Skeletal muscle tissue (tissue), 4 donors: ENCODE measurements around the gene SH2D3A. TPM values are rescaled to one million over a fixed set of nuclear protein-coding genes. Genes with fewer than 3 reads are reported as not detected.
"Not testable (repeated sequence)": the region's sequence is repeated elsewhere in the genome, so short reads cannot be mapped to it uniquely, and the experiment has no call there.

Source experiments
- H3K27ac ChIP-seq: one replicate; pipeline ENCODE4 v1.7.0; 2013; ENCODE audit warnings: mild to moderate bottlenecking, low read depth, low read length, inconsistent platforms
- H3K27me3 ChIP-seq, 3 donors: one replicate each; pipeline ENCODE4 v1.7.0; 2013; ENCODE audit warnings: low read length in 3 of 3; ENCODE audit not compliant: control insufficient read depth in 3 of 3, insufficient read depth in 3 of 3
- H3K36me3 ChIP-seq, 3 donors: one replicate each; pipeline ENCODE4 v1.7.0; 2013; ENCODE audit warnings: low read length in 3 of 3; ENCODE audit not compliant: control insufficient read depth in 3 of 3, insufficient read depth in 3 of 3
- H3K4me1 ChIP-seq, 3 donors: one replicate each; pipeline ENCODE4 v1.7.0; 2013; ENCODE audit warnings: low read length in 3 of 3, mild to moderate bottlenecking in 3 of 3; ENCODE audit not compliant: control insufficient read depth in 3 of 3, insufficient read depth in 3 of 3
- H3K4me3 ChIP-seq, 3 donors: one replicate each; pipeline ENCODE4 v1.7.0; 2013; ENCODE audit warnings: low read length in 3 of 3
- H3K9ac ChIP-seq, 3 donors: one replicate each; pipeline ENCODE4 v1.7.0; 2013; ENCODE audit warnings: low read length in 3 of 3, mild to moderate bottlenecking in 3 of 3, moderate library complexity in 2 of 3, low read depth in 1 of 3
- H3K9me3 ChIP-seq, 3 donors: one replicate each; pipeline ENCODE4 v1.7.0; 2013; ENCODE audit warnings: low read length in 3 of 3; ENCODE audit not compliant: control insufficient read depth in 3 of 3
- total RNA-seq: library from RNA; depleted of rRNA; stranded (reverse); fragments of >200 nt; gene quantifications from one replicate; pipeline ENCODE4 v1.2.3, GENCODE V29; 2014
- donor health status: Osteomylitis.

SH2D3A gene
- total RNA-seq, 1 donor from 2014 or later, result not detected

DNA sequence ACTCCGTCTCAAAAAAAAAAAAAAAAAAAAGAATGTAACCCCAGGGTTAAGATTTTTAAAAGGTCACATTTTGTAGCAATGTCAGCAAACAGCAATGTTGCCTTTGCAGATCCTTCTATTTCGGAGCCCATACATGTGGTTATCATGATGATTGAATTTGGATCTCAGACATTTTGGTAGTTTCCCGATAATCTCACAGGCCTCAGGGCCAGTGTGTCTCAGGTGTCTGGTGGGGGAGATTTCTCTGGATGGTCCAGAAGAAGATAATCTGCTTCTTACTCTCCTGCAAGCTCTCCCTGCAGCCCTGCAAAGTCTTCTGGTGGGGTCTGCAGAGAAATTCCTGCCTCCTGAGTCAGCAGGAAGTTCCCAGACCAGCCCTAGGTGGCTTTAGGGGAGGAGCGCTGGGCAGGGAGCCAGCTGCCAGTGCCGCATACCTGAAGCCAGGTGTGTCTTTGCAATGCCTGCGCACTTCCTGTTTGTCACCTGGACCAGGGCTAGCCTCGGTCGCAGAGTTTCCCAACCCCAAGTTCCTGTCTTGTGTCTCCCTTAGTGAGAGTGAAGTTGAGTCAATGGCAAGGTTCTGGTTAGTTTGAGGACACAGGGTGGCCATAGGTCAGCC, 1.4 kb downstream of the SH2D3A start:
- Histone ChIP-seq H3K27me3 (peaks cover 21 to 42% (median 33%) of the 10 kb centered on the region in 3 donors), H3K27ac (no peak overlapping the region)

DNA sequence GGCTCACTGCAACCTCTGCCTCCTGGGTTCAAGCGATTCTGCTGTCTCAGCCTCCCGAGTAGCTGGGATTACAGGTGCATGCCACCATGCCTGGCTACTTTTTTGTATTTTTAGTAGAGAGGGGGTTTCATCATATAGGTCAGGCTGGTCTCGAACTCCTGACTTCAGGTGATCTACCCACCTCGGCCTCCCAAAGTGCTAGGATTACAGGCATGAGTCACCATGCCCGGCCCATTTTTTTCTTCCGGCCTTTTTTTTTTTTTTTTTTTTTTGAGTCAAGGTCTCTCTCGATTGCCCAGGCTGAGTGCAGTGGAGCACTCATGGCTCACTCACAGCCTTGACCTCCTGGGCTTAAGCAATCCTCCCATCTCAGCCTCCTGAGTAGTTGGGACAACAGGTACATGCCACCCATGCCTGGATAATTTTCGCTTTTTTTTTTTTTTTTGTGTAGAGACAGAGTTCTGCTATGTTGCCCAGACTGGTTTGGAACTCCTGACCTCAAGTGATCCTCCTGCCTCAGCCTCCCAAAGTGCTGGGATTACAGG, 4.9 kb downstream of the SH2D3A start:
- not testable (repeated sequence) for H3K36me3 ChIP-seq

More for the DNA sequence above, 1.4 kb downstream of the SH2D3A start:
- peaks cover 0 to 11% (median 9%) of the 10 kb centered on the region in 3 donors for H3K4me1 ChIP-seq
- H3K36me3 ChIP-seq, result no peaks in the 10 kb centered on the region
- no peak overlapping the region for H3K4me3 ChIP-seq
- no peak overlapping the region for H3K9ac ChIP-seq
- peaks cover 0 to 3% (median 0%) of the 10 kb centered on the region in 3 donors for H3K9me3 ChIP-seq

DNA sequence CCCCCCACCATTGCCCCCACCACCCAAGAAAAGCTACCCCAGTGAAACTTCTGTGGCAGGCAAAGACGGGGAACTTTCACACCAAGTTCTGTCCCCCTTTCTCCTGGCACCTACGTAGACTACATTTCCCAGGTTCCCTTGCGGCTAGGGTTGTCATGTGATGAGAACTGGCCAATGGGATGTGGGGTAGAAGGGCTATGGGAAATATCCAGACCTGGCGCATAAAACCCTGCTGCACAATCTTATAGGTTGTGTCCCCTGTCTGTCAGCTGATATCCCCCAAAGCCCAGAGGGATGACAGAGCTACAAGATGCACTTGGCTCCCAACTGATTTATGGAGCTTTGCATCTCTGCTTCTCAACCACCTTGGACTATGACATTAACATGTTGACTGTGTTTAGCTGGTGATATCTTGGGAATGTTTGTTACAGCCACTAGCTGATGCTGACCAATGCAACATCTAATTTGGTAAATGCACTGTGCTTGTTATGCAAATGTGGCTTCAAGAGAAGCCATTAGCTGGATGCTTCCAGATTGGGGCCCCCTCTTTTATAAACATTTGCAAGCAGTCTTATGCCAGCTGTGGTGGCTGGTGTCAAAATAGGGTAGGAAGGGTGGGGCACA, 6.1 kb downstream of the SH2D3A start:
- Histone ChIP-seq H3K4me1 (peaks cover 0 to 3% (median under 1%) of the 10 kb centered on the region in 3 donors), H3K27me3 (peaks cover 8 to 18% (median 13%) of the 10 kb centered on the region in 3 donors), H3K9me3 (peaks cover 0 to 3% (median 0%) of the 10 kb centered on the region in 3 donors), H3K4me3 (no peak overlapping the region), H3K36me3 (no peaks in the 10 kb centered on the region), H3K27ac (no peak overlapping the region), H3K9ac (no peak overlapping the region)

More for the DNA sequence above, 4.9 kb downstream of the SH2D3A start:
- not testable (repeated sequence) for H3K9ac ChIP-seq, H3K4me3 ChIP-seq, H3K27ac ChIP-seq, H3K4me1 ChIP-seq, H3K9me3 ChIP-seq
- H3K27me3 ChIP-seq, result peaks cover 16 to 29% (median 25%) of the 10 kb centered on the region in 3 donors

DNA sequence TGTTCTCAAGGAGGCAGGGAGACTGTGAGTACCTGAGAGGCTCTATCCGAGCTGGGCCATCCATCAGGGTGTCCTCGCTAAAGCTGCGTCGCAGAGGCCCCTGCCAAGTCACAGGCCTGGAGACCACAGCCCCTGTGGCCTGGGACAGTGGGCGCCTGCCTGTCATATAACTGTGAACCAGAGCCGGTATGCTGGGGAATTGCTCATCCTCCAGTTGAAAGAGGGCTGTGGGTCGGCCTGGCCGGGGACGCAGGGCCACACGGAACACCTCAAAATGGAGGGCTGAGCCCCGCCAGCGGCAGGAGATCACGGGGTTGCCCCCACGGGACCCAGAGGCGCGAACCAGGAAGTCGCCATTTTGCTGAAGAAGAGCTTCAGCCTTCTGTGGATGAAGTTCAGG, 6.6 kb downstream of the SH2D3A start:
- H3K27ac ChIP-seq, result no peak overlapping the region
- H3K9ac ChIP-seq, result no peak overlapping the region
- H3K36me3 ChIP-seq, result no peaks in the 10 kb centered on the region
- peaks cover 0 to 3% (median 0%) of the 10 kb centered on the region in 3 donors for H3K9me3 ChIP-seq
- no peaks in the 10 kb centered on the region for H3K4me1 ChIP-seq
- peaks cover 3 to 12% (median 10%) of the 10 kb centered on the region in 3 donors for H3K27me3 ChIP-seq
- no peak overlapping the region for H3K4me3 ChIP-seq

DNA sequence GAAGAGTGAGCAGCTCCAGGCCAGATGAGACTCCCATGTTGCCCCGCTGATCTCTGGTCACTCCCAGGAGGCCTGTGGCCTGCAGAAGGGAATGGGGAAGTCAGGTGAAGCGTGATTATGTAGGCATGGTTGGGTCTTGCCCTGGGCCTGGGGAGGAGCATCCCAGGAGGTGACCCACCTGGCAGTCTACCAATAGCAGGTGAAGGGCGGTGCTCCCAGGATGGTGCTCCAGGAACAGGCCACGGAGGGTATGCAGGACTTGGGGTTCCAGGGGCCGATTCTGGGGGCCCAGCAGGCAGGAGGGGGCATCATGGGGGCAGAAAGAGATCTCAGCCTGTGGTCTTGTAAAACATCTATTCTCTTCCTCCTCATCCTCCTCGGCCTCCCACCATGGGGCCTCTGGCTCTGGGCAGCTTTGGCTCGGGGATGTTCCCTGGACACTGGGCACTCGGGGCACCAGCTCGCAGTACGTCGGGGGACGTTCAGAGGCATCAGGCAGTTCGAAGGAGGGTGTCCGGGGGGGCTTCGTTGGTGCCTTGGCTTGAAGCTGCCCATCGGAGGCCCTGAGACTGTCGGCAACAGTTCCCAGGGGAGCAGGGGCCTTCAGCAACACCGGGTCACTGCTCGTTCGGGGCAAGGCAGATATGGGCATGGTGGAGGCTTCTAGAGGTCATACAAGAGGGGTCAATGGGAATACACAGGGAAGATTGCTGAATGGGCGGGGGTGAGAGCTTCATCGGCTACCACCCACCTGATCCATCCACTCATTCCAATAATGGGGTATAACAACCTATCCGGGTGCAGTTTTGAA, 12.4 kb downstream of the SH2D3A start:
- Histone ChIP-seq H3K4me3 (no peak overlapping the region), H3K9me3 (no peaks in the 10 kb centered on the region), H3K27me3 (no peaks in the 10 kb centered on the region), H3K4me1 (peaks cover 10 to 16% (median 11%) of the 10 kb centered on the region in 3 donors), H3K9ac (no peak overlapping the region), H3K36me3 (peaks cover 23 to 25% (median 25%) of the 10 kb centered on the region in 3 donors), H3K27ac (no peak overlapping the region)

DNA sequence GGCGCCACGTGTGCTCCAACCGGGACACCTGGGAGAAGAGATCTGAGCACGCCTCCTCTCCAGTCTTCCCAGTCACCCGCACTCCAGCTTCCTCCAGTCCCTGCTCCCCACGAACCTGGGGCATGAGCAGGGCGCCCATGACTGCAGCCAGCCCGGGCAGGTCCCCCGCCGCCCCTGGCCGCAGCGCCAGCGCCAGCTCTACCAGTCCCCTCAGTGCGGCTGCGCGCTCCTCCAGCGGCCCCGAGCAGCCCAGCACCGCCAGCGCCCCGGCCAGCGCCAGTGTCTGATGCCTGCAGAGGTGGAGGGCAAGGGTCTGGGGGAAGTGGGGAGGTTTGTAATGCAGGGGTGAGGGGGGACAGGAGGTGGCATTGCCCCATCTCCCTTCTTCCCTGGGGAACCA, 13.1 kb downstream of the SH2D3A start:
- no peak overlapping the region for H3K4me3 ChIP-seq
- H3K9me3 ChIP-seq, result no peaks in the 10 kb centered on the region
- peaks cover 29 to 32% (median 32%) of the 10 kb centered on the region in 3 donors for H3K36me3 ChIP-seq
- H3K9ac ChIP-seq, result no peak overlapping the region
- H3K4me1 ChIP-seq, result peaks cover 10 to 16% (median 11%) of the 10 kb centered on the region in 3 donors
- H3K27ac ChIP-seq, result no peak overlapping the region
- H3K27me3 ChIP-seq, result no peaks in the 10 kb centered on the region

DNA sequence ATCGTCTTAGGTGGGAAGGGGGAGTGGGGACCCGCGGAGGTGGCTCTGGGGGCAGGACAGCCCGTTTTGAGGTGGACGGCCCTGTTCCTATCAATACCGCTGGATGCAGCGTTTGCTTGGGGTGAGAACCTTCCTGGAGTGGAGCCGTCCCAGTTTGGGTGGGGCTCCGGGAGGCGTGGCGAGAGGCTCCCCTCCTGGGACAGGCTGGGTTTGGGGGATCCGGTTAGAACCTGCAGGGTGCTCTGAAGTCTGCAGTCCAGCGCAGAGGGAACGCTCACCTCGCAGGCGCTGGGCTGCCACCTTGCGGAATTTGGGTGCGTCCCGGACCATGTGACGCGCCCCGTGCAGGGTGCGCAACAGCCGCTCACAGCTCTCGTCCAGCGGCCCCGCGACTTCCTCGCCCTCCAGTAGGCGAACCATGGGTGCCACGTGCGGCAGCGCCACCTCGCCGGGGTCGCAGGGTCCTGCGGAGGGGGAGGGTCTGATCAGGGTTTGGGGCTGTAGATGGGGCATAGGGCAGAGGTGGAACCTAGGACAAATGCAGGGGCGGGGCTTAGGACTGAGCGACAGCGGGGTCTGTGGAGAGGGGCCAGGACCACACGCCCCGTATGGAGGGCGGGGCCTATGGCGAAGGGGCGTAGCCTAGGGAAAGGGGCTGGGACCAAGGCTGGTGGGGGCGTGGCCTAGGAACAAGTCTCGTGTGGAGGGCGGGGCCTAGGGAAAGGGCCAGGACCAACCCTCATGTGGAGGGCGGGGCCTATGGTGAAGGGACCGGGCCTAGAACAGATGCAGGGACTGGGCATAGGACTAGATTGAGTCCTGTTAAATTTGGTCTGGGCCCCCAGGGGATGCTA, 13.8 kb downstream of the SH2D3A start:
- peaks cover 34 to 40% (median 37%) of the 10 kb centered on the region in 3 donors for H3K36me3 ChIP-seq
- no peaks in the 10 kb centered on the region for H3K9me3 ChIP-seq
- peaks cover 10 to 18% (median 13%) of the 10 kb centered on the region in 3 donors for H3K4me1 ChIP-seq
- peak overlapping the region; percentile 56 to 69 (median 65) for H3K4me3 ChIP-seq
- peak overlapping the region; percentile 56 for H3K27ac ChIP-seq
- H3K9ac ChIP-seq, result peak overlapping the region in 2 of 3 donors; percentile 33 to 75
- H3K27me3 ChIP-seq, result no peaks in the 10 kb centered on the region

DNA sequence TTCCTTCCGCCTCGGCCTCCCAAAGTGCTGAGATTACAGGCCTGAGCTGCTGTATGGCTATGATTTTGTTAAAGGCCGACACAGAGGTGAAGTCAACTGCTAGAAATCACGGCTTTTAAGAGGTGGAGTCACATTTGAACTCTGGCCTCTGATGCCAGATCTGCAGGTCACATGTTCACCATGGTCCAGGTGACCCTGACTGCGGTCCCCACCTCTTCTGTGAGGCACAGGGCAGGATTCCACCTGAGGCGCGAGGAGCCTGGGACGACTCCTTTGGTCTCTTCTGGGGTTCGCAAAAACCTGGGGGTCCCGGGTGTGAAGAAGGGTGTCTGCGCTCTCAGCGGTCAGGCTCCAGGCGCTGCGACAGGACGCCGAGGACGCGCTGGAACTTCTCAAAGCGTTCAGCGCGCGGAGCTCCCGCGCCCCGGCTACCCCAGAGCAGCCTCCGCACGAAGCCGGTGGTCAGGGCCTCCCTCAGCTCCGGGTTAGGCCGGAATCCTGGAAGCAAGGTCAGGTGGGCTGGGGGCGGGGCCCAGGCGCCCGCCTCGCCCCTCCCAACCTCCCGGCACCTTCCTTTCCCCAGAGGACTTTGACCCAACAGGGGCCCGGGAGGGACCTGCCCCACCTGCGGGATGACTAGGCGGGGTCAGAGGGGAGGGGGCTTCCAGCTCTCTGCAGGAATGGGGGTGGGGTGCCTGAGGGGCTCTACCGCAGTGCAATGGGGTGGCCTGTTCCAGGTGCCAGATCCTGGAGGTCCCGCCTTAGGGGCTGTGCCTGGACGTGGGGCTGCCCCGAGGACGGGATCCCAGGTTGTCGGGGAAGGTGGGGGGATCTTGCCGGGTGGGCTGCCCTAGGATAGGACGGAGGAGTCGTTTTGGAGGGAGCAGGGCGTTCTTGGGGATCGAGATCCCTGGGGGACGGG, 14.7 kb downstream of the SH2D3A start:
- H3K27ac ChIP-seq, result peak overlapping the region; percentile 56
- H3K9ac ChIP-seq, result peak overlapping the region in 2 of 3 donors; percentile 33 to 75
- H3K4me3 ChIP-seq, result peak overlapping the region; percentile 56 to 69 (median 65)
- H3K27me3 ChIP-seq, result no peaks in the 10 kb centered on the region
- H3K9me3 ChIP-seq, result no peaks in the 10 kb centered on the region
- H3K36me3 ChIP-seq, result peaks cover 34 to 47% (median 42%) of the 10 kb centered on the region in 3 donors
- H3K4me1 ChIP-seq, result peaks cover 12 to 24% (median 13%) of the 10 kb centered on the region in 3 donors
